ENCODE data around the gene PROK1. TPM values are rescaled to one million over a fixed set of nuclear protein-coding genes. Genes with fewer than 3 reads are reported as not detected.

PROK1 gene
- total RNA-seq, 6 donors from 2014 or later: 0.33 TPM; not detected in 5

GRCh38 chr1:110504226-110504625 is 53.3 kb downstream of the PROK1 start:
- Histone ChIP-seq H3K4me1 (peaks cover 0 to 10% (median 0%) of the 10 kb centered on the region in 4 donors), H3K27me3 (no peaks in the 10 kb centered on the region), H3K36me3 (no peaks in the 10 kb centered on the region), H3K4me3 (no peak overlapping the region), H3K9me3 (no peaks in the 10 kb centered on the region), H3K27ac (no peak overlapping the region)
- DNase-seq (no peak), ATAC-seq (ENCODE audit: low FRiP score in 2 of 2) (no peak)
- no peak for TF ChIP-seq POLR2A (IDR thresholded peaks at IDR 0.05)
- TF ChIP-seq CTCF (IDR thresholded peaks at IDR 0.05): no peak
- TF ChIP-seq POLR2AphosphoS5 (IDR thresholded peaks at IDR 0.05): no peak
- TF ChIP-seq EP300 (IDR thresholded peaks at IDR 0.05): no peak
- 70 to 79% methylated on average over 7 of the region's 7 CpGs for WGBS, 2 donors

- H3K36me3 ChIP-seq: no peaks in the 10 kb centered on the region
- 23 to 40% methylated on average over 2 to 3 of the region's 3 CpGs for WGBS, 2 donors
- H3K4me3 ChIP-seq: no peak overlapping the region
- ATAC-seq (ENCODE audit: low FRiP score in 2 of 2) (no peak), DNase-seq (no peak)
- H3K27ac ChIP-seq: no peak overlapping the region
- no peaks in the 10 kb centered on the region for H3K27me3 ChIP-seq
- peaks cover 0 to 10% (median 0%) of the 10 kb centered on the region in 4 donors for H3K4me1 ChIP-seq
- TF ChIP-seq POLR2AphosphoS5 (IDR thresholded peaks at IDR 0.05) (no peak), CTCF (IDR thresholded peaks at IDR 0.05) (no peak), POLR2A (IDR thresholded peaks at IDR 0.05) (no peak), EP300 (IDR thresholded peaks at IDR 0.05) (no peak)
- no peaks in the 10 kb centered on the region for H3K9me3 ChIP-seq
Observed at GRCh38 chr1:110505596-110505995, 54.6 kb downstream of the PROK1 start.

GRCh38 chr1:110506541-110506940 is 55.6 kb downstream of the PROK1 start:
- Histone ChIP-seq H3K9me3 (no peaks in the 10 kb centered on the region), H3K27me3 (no peaks in the 10 kb centered on the region), H3K4me3 (no peak overlapping the region), H3K36me3 (no peaks in the 10 kb centered on the region), H3K27ac (no peak overlapping the region), H3K4me1 (peaks cover 0 to 10% (median 0%) of the 10 kb centered on the region in 4 donors)
- TF ChIP-seq EP300 (IDR thresholded peaks at IDR 0.05) (no peak), POLR2AphosphoS5 (IDR thresholded peaks at IDR 0.05) (no peak), CTCF (IDR thresholded peaks at IDR 0.05) (no peak), POLR2A (IDR thresholded peaks at IDR 0.05) (no peak)
- no peak for DNase-seq
- WGBS, 2 donors: 88 to 89% methylated on average over 4 of the region's 4 CpGs
- ATAC-seq (ENCODE audit: low FRiP score in 2 of 2): no peak

Other genes with a start within 250 kb of the PROK1 start
- 10 to 100 TPM in 1 of 6 donors, 1 to 10 TPM in 5; 2.5 to 11.9 (median 4.4) TPM for gene KCNC4, start 240.8 kb upstream of the PROK1 start, total RNA-seq
- gene RBM15, start 111.8 kb upstream of the PROK1 start, total RNA-seq: 10 to 100 TPM; 20.7 to 85.9 (median 36.2) TPM
- gene SLC16A4, start 60.1 kb upstream of the PROK1 start, total RNA-seq: 10 to 100 TPM in 4 of 6 donors, 1 to 10 TPM in 2; 7.8 to 23.0 (median 15.4) TPM
- gene LAMTOR5, start 43.5 kb upstream of the PROK1 start, total RNA-seq: 100 to 1,000 TPM in 3 of 6 donors, 10 to 100 TPM in 3; 26.5 to 130 (median 89.9) TPM
- gene KCNA10, start 68.0 kb downstream of the PROK1 start, total RNA-seq: not detected
- gene KCNA2, start 155.2 kb downstream of the PROK1 start, total RNA-seq: under 1 TPM; under 0.01 to 0.77 (median 0.23) TPM
- 10 to 100 TPM; 12.6 to 25.1 (median 19.7) TPM for gene KCNA3, start 223.8 kb downstream of the PROK1 start, total RNA-seq